ENCODE measurements around the gene MTG2. TPM values are rescaled to one million over a fixed set of nuclear protein-coding genes. Genes with fewer than 3 reads are reported as not detected.

MTG2 gene
- total and polyA plus RNA-seq, 4 donors, result 13.0 to 28.0 (median 24.4) TPM

DNA sequence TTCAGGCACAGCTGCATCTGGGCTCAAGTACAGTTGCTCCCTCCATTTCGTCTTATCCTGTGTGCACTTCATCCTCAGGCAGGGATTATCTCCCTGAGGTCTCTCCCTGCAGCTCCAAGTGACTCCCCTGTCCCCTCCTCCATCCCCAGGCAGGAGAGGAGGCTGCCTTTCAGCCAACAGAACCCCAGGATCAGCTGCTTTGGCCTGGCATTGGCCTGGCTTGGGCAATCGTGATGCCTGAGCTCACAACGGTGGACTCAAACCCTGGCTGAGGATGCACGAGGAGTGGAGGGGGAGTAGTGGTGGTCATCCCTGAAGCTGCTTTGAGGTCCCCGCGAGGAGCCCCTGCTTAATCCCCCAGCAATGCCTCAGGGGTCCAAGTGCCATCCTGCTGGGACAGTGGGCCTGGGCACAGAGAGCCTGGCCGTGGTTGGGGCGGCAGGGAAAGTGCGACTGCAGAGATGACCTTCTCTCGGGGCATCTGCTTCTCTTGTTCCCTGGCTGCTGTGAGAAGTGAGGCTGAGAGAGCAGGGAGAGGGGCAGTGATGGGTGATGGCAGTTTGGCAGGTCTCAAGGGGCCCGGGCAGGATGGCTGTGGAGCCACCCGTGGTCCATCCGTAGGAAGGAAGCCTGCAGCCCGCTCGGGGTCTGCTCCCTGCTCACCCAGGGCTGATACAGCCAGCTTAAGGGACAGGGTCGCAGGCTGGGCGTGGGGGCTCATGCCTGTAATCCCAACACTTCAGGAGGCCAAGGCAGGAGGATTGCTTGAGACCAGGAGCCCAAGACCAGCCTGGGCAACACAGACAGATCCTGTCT lies 43.2 kb downstream of the MTG2 start:
- Histone ChIP-seq H3K4me1 (ENCODE audit: control insufficient read depth in 4 of 4, insufficient read depth in 4 of 4, low read length in 3 of 4) (peaks cover 0 to 3% (median 0%) of the 10 kb centered on the region in 4 donors), H3K27me3 (ENCODE audit: control insufficient read depth in 4 of 4, insufficient read depth in 4 of 4, low read length in 3 of 4) (peaks cover 0 to 4% (median 1%) of the 10 kb centered on the region in 4 donors), H3K9ac (ENCODE audit: low read depth in 1 of 2, low read length in 2 of 2) (no peak overlapping the region), H3K36me3 (ENCODE audit: control insufficient read depth in 4 of 4, insufficient read depth in 3 of 4, low read depth in 1 of 4, low read length in 3 of 4) (no peaks in the 10 kb centered on the region), H3K27ac (ENCODE audit: low read depth in 1 of 2, low read length in 2 of 2) (no peak overlapping the region), H3K4me3 (ENCODE audit: low read depth in 1 of 3, low read length in 3 of 3) (no peak overlapping the region), H3K9me3 (ENCODE audit: control insufficient read depth in 4 of 4, low read length in 3 of 4) (no peaks in the 10 kb centered on the region)
- no peak for TF ChIP-seq HNF4G (IDR thresholded peaks at IDR 0.05)
- WGBS, result 82% methylated on average over 17 of the region's 17 CpGs
- DNase-seq (ENCODE audit: low spot score), result no peak

GRCh38 chr20:62226707-62227590 lies 44.1 kb downstream of the MTG2 start:
- Histone ChIP-seq H3K9me3 (ENCODE audit: control insufficient read depth in 4 of 4, low read length in 3 of 4) (no peaks in the 10 kb centered on the region), H3K36me3 (ENCODE audit: control insufficient read depth in 4 of 4, insufficient read depth in 3 of 4, low read depth in 1 of 4, low read length in 3 of 4) (no peaks in the 10 kb centered on the region), H3K4me3 (ENCODE audit: low read depth in 1 of 3, low read length in 3 of 3) (no peak overlapping the region), H3K27me3 (ENCODE audit: control insufficient read depth in 4 of 4, insufficient read depth in 4 of 4, low read length in 3 of 4) (no peaks in the 10 kb centered on the region), H3K4me1 (ENCODE audit: control insufficient read depth in 4 of 4, insufficient read depth in 4 of 4, low read length in 3 of 4) (no peaks in the 10 kb centered on the region), H3K27ac (ENCODE audit: low read depth in 1 of 2, low read length in 2 of 2) (no peak overlapping the region), H3K9ac (ENCODE audit: low read depth in 1 of 2, low read length in 2 of 2) (no peak overlapping the region)
- DNase-seq (ENCODE audit: low spot score), result no peak
- 75% methylated on average over 24 of the region's 24 CpGs for WGBS
- no peak for TF ChIP-seq HNF4G (IDR thresholded peaks at IDR 0.05)

GRCh38 chr20:62227591-62227976 lies 44.8 kb downstream of the MTG2 start:
- Histone ChIP-seq H3K4me1 (ENCODE audit: control insufficient read depth in 4 of 4, insufficient read depth in 4 of 4, low read length in 3 of 4) (no peaks in the 10 kb centered on the region), H3K9ac (ENCODE audit: low read depth in 1 of 2, low read length in 2 of 2) (no peak overlapping the region), H3K27ac (ENCODE audit: low read depth in 1 of 2, low read length in 2 of 2) (no peak overlapping the region), H3K27me3 (ENCODE audit: control insufficient read depth in 4 of 4, insufficient read depth in 4 of 4, low read length in 3 of 4) (no peaks in the 10 kb centered on the region), H3K9me3 (ENCODE audit: control insufficient read depth in 4 of 4, low read length in 3 of 4) (no peaks in the 10 kb centered on the region), H3K36me3 (ENCODE audit: control insufficient read depth in 4 of 4, insufficient read depth in 3 of 4, low read depth in 1 of 4, low read length in 3 of 4) (no peaks in the 10 kb centered on the region), H3K4me3 (ENCODE audit: low read depth in 1 of 3, low read length in 3 of 3) (no peak overlapping the region)
- 73% methylated on average over 10 of the region's 10 CpGs for WGBS
- DNase-seq (ENCODE audit: low spot score), result no peak
- no peak for TF ChIP-seq RXRA (IDR thresholded peaks at IDR 0.05)
- no peak for TF ChIP-seq YY1 (IDR thresholded peaks at IDR 0.05)
- TF ChIP-seq HNF4A (conservative IDR thresholded peaks at IDR 0.05), result no peak
- TF ChIP-seq FOXA1 (IDR thresholded peaks at IDR 0.05), result no peak
- TF ChIP-seq TAF1 (conservative IDR thresholded peaks at IDR 0.05), result no peak
- no peak for TF ChIP-seq JUND (IDR thresholded peaks at IDR 0.05)
- no peak for TF ChIP-seq GABPA (IDR thresholded peaks at IDR 0.05 in 1 of 2, conservative IDR thresholded peaks at IDR 0.05 in 1 of 2)
- TF ChIP-seq, protein P1, sequence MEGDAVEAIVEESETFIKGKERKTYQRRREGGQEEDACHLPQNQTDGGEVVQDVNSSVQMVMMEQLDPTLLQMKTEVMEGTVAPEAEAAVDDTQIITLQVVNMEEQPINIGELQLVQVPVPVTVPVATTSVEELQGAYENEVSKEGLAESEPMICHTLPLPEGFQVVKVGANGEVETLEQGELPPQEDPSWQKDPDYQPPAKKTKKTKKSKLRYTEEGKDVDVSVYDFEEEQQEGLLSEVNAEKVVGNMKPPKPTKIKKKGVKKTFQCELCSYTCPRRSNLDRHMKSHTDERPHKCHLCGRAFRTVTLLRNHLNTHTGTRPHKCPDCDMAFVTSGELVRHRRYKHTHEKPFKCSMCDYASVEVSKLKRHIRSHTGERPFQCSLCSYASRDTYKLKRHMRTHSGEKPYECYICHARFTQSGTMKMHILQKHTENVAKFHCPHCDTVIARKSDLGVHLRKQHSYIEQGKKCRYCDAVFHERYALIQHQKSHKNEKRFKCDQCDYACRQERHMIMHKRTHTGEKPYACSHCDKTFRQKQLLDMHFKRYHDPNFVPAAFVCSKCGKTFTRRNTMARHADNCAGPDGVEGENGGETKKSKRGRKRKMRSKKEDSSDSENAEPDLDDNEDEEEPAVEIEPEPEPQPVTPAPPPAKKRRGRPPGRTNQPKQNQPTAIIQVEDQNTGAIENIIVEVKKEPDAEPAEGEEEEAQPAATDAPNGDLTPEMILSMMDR (IDR thresholded peaks at IDR 0.05; ENCODE audit: low read depth, low read length, missing input control), result no peak
- TF ChIP-seq SP1 (IDR thresholded peaks at IDR 0.05), result no peak
- TF ChIP-seq FOXA2 (IDR thresholded peaks at IDR 0.05), result no peak
- TF ChIP-seq, protein P2, sequence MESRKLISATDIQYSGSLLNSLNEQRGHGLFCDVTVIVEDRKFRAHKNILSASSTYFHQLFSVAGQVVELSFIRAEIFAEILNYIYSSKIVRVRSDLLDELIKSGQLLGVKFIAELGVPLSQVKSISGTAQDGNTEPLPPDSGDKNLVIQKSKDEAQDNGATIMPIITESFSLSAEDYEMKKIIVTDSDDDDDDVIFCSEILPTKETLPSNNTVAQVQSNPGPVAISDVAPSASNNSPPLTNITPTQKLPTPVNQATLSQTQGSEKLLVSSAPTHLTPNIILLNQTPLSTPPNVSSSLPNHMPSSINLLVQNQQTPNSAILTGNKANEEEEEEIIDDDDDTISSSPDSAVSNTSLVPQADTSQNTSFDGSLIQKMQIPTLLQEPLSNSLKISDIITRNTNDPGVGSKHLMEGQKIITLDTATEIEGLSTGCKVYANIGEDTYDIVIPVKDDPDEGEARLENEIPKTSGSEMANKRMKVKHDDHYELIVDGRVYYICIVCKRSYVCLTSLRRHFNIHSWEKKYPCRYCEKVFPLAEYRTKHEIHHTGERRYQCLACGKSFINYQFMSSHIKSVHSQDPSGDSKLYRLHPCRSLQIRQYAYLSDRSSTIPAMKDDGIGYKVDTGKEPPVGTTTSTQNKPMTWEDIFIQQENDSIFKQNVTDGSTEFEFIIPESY (IDR thresholded peaks at IDR 0.05), result no peak
- TF ChIP-seq REST (IDR thresholded peaks at IDR 0.05), result no peak
- TF ChIP-seq NR2F2 (IDR thresholded peaks at IDR 0.05), result no peak

All from liver (tissue), 9 donors.